SK-N-SH (cell line): Measurements from ENCODE around the gene SCYGR7.

Experiments used
- EP300 ChIP-seq, 2 experiments: IDR thresholded peaks; 2 replicates each; pipeline versions ENCODE4 v1.4.0 to v1.6.1; 2012; ENCODE audit warnings: borderline replicate concordance in 1 of 2, low read depth in 1 of 2, low read length in 1 of 2
- SIN3A ChIP-seq: IDR thresholded peaks from 2 replicates; pipeline ENCODE4 v1.6.1; 2012; ENCODE audit warnings: low read depth, mild to moderate bottlenecking, low read length, moderate library complexity, borderline replicate concordance
- TAF1 ChIP-seq: IDR thresholded peaks from 2 replicates; pipeline ENCODE4 v1.6.1; 2012; ENCODE audit warnings: low read depth, mild to moderate bottlenecking, low read length, moderate library complexity, borderline replicate concordance
- TF ChIP-seq, protein P1 (sequence below): IDR thresholded peaks from 2 replicates; pipeline ENCODE4 v1.4.0; 2012; ENCODE audit warnings: low read depth

DNA sequence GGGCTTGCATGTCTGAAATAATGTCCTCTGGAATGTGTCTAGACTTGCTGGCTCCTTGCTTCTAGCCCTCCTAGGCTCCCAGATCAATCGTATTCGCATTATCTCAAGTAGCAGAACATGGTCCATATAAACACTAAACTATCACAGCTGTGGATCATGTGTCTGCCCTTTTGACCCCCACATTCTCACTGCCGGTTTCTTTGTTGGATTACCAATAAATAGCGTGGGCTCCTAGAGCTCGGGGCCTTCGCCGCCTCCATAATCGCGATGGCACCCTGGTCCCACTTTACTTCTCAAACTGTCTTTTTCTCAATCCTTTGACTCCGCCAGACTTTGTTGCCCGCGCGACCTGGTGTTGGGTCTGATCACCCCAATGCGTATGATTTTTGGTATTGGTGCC, 11.2 kb downstream of the SCYGR7 start:
- no peak for TF ChIP-seq TAF1
- TF ChIP-seq, protein P1, sequence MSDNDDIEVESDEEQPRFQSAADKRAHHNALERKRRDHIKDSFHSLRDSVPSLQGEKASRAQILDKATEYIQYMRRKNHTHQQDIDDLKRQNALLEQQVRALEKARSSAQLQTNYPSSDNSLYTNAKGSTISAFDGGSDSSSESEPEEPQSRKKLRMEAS = no peak
- TF ChIP-seq EP300 (IDR thresholded peaks at IDR 0.05; ENCODE audit: borderline replicate concordance in 1 of 2, low read depth in 1 of 2, low read length in 1 of 2) = no peak
- TF ChIP-seq SIN3A = no peak
